T-helper 9 cell (primary cell): ENCODE data around the gene AGRP.
"Not testable (repeated sequence)": the region's sequence is repeated elsewhere in the genome, so short reads cannot be mapped to it uniquely, and the experiment has no call there.

ENCODE experiments used
- DNase-seq: peaks from one replicate; pipeline ENCODE4 v3.0.0-alpha.2; 2020
- total RNA-seq, 2 donors: gene quantifications; one replicate each; lab custom pipeline; 2026; lab: John Stamatoyannopoulos, UW

Gene AGRP, protein sequence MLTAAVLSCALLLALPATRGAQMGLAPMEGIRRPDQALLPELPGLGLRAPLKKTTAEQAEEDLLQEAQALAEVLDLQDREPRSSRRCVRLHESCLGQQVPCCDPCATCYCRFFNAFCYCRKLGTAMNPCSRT
- total RNA-seq: 0 reads per million in 2 donors

DNA sequence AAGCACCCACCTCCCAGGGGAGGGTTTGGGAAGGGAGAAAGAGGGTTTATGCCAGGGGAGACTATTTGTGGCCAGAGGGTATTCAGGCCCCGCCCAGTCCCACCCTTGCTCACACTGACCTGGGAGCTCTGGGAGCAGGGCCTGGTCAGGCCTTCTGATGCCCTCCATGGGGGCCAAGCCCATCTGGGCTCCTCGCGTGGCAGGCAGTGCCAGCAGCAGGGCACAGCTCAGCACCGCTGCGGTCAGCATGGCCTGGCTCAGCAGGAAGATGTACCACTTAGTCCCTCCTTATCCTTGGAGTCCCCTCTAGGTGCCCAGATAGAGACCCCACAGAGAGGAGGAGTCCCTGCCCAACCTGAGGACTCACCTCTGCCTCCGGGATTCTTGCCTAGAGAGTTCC, at the start of gene AGRP:
TSS of gene AGRP (minus strand) at position 398 of the 400 bp plus-strand sequence. CDS start at position 249, 149 bp downstream.
- no peak for DNase-seq

DNA sequence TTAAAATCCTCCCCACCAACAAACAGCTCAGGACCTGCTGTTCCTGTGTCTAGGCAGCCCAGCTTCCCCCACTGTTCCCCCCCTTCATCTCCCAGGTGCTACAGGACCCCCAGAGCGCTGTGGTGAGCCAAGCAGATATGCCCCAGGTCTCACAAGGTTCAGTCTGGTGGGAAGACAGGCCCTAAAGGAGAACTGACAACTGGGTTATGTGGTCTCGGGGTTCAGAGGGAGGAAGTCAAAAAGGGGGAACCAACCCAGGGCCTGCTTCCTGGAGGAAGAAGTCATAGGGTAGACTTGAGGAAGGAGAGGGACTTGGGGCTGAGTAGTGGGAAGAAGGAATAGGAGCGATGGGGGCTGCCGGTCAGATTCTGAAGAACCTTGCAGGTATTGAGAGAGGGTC, 47.9 kb upstream of the AGRP start:
- DNase-seq: no peak

DNA sequence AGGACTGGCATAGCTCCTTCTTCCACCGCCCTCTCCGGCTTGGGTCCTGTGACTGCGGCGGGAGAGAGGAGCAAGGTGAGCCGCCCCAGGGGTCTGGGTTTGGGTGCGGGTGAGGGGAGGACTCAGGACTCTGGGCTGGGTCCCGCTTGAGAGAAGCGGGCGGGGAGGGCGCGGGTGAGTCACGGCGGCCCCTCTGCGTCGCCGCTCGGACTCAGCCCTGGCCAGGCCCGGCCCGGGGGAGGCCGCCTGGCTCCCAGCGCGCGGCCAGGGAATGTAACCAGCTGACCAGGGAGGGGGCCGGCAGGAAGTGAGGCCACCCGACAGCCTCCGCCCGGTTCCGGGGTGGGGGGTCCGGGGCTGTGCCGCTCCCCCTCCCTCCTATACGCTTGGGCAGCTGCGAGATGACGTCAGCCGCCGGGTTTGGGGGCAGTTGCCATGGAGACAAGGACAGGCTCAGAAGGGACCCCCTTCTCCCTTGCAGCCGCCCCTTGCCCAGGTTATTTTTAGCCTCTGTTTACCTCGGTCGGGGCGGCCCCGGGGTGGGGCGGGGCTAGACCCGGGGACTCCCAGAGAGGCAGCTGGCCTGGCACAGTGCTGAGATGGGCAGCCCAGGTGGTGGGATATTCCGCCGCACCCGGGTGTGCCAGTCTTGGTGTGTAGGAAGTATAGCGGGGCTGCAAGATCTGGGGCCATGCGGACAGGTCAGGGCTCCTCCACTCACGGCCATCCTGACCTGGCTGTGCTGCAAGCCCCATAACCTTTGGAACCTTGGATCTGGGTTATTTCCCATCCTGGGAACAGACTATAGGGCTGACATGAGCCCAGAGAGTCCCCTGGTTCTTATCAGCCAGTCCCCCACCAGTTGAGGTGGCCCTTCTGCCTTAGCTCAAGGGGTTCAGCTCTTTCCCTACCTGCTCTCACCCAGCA, 46.9 kb upstream of the AGRP start:
- no peak for DNase-seq

DNA sequence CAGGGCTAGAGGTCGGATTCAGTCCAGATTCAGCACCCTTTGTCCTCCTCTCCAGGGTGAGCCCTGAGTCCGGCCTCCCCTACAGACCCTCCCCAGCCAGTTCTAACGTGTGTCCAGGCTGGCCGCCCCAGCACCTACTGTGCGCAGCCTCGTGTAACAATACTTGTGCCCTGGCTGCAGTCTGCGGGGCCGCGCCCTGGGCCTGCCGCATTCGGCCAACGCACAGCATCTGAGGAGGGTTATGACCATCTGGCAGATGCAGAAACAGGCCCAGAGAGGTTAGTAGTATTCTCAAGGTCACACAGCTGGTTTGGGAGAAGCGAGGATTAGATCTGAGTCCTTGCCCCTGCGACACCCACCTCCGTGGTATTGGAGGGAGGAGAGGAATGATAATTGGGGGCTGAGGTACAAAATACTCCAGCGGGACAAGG, 46.2 kb upstream of the AGRP start:
- no peak for DNase-seq

DNA sequence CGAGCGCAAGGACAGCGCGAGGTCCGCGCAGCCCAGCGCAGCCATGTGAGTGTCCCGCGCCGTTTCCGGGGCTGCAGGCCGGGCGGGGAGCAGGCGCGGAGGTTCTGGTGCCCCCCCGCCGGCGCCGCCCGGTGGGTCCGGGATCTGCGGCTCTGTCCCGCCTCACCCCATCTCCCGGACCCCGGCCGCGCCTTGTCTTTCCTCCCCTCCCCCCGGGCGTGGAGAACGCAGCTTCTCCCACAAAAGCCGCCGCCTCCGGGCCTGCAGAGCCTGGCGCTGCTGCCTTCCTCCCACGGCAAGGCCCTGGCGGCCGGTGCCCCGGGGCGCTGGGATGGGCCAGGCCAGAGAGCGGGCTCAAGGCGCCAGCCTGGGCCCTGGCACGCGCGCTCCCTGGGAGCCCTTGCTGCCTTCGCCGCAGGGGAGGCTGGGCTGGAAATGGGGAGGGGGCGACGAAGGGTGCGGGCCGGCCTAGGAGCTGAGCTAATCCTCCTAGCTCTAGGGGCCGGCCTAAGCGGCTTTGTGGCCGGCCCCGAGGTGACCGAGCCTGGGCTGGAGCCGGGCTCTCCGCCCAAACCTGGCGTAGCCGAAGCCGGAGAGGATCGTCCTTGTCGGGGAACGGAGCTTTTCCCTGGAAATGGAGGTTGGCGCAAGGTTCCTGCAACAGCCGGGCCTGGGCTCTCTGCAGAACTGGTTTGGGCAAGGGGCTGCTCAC, 45.7 kb upstream of the AGRP start:
- DNase-seq: no peak

DNA sequence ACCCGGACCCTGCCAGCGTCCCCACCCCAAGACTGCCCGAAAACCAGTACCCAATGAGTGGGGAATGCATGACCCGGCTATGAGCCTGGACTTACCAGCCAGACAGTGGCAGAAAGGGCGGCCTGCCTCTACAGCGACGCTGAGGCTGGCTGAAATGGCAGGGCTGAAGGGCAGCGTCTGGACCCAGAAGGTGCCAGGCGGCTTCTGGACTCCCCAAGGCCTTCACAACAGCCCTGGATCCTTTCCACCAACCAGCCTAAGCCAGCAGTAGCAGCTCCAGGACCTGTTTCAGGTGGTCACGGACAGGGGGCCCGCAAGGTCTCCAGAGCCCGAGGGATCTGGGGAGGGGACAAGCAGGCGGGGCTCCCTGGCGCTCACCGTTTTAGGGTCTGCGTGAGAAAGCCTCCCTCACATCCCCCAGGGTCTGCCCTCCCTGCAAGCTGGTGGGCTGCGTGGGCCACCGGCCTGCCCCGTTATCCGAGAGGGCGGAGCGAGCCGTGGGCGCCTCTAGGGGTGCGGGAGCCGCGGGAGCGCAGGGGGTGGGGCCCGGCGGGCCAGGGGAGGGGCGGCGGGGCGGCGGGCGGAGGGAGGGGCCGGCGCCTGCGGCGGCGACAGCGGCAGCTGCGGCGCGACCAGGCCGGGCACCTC, 45.0 kb upstream of the AGRP start, which contains the start of gene RIPOR1:
TSS of gene RIPOR1 (plus strand) at position 608 of the 648 bp plus-strand sequence. CDS start 9,618 bp downstream, outside the sequence.
- peak; percentile 50 for DNase-seq

DNA sequence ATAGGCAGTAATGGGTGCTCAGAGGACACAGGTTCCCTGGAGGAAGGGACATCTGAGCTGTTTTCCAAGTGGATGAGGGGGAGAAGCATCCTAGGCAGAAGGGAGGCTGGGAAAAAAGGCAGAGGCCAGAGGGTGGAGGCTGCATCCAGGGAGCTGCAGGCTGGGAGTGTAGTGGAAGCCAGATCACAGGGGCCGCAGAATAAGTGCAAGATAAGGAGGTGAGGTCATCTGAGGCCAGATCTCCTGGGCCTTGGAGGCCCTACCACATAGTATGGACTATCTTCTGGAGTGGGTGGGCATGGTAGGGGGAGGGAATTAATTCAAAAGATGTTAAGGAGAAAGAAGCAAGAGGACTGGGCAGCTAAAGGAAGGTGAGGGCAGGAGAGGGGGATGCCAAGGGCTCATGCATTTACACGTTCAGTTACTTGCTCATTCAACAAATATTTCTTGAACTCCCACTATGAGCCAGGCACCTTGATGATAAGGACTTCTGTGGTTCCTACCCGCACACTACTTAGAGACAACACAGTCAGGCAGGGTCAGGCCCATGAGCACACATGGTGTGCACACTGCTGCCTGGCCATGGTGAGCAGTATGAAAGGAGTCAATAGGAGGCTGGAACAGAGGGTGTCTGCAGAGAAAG, 42.9 kb upstream of the AGRP start:
- DNase-seq: no peak

DNA sequence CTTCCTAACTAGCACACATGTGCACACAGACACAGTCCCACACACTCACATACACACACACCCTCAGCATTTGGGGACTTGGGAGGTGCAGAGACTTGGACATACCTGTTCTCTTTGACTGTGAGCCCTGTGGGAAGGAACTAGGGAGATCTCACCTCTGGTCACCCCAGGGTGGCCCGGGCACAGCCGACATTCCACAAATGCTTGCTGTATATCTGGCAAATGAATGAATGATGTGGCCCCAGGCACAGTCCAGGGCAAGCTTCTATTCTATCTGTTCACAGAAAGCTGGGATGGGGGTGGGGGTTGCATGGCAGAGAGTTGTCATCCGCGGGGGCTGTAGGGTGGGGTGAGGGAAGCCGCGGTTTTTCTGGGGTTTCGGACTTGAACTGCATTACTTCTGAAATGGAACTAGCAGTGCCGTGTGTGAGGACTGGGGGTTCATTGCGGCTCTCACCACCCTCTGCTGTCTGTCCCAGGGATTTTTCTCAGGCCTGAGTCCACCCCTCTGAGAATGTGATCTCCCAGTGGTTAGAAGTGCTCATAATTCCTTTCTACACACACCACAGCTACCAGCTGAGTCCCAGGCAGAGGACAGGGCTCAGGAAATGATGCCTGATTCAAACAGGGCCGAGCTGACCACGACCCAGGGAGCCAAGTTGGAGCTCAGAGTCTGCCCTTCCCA, 42.0 kb upstream of the AGRP start:
- DNase-seq: no peak

DNA sequence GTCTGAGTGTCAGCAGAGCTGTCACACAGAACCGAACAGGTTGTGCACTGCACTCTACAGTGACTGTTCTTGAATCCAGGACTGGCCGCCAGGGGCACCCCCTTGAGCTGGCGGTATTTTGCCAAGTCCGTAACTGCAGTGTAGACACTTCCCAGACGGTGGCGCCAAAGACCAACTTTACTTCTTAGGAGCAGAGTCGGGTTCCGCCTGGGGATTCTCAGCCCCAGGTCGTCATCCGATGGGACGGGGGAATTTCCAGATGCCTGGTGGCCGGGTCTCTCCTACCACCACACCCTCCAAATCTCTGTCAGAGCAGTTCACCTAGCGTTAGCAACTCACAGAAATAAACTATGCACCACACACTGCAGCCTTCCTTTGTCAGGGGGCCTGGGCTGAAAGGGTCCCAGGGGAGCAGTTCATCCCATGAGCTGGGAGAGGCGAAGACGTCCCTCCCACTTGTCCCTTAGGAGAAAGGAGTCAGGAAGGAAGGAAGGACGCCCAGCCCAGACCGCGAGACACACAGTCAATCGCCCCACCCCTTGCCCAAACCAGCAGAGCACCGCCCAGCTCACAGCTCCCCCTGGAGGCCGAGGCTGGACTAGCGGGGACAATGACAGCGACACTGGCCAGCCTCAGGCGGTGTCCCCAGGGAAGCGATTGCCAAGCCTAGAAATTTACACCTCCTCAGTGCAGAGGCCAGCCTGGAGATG, 37.9 kb upstream of the AGRP start:
- DNase-seq: peak; percentile 99

DNA sequence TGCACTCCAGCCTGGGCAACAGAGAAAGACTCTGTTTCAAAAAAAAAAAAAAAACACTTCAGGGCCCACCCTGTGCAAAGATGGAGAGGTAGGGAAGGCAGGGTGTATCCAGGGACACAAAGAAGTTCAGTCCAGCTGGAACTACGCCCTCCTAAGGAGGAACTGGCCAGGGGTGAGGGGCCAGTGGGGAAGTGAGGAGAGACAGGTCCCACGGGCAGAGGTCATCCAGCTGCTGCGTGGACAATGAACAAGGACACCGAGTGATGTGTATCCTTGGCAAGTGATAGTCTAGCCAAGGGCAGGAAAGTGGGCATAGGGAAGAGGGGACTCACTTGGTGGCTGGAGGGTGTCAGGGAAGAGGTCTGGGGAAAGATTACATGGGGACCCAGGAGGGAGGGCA, 35.9 kb upstream of the AGRP start:
- no peak for DNase-seq

DNA sequence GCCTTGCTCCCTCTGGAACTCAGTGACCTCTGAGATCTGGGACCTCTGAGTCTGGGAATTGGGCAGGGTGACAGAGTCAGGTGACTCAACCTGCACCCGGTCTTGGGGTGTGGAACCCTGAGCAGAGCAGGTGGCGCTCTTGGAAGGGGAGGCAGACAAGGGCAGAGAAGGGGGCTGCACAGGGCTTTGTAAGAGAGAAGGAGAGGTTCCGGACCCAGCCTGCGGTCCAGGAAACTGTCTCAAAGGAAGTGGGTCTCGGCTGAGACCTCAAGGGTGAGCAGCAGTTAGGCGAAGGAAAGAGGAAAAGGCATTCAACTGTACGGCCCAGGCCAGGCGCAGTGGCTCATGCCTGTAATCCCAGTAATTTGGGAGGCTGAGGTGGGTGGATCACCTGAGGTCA, 35.3 kb upstream of the AGRP start:
- DNase-seq: no peak

DNA sequence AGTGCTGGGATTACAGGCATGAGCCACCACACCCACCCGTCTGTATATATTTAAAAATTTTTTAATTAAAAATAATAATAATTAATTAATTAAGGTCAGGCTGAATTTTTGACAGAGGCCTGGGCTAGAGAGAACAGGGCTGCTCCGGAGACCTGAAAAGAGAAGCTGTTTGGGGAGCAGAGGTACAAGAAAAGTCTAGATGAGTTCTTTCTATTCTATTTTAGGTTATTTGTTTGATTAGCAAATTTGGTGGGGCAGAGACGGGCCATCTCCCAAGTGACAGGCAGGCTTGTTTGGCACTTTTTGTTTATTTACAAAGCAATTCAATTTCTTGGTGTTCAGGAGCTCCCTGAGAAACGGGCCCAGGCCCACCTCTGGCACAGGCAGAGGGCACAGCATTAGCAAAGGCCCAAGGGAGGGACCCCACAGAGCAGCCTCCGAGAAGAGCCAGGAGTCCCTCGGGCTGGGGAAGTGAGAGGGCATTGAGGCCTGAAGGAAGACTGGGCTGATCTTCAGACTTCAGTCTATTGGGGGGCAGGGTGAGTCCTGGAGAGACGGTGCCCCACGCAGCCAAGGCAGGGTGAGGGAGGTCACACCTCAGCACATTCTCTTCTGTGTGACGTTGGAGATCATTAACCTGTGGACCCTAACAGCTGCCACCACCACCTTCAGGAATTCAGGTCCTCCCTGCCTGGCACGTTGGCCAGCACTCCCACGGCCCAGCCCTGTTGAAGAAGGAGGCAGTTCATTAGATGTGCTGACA, 34.5 kb upstream of the AGRP start:
- DNase-seq: no peak

DNA sequence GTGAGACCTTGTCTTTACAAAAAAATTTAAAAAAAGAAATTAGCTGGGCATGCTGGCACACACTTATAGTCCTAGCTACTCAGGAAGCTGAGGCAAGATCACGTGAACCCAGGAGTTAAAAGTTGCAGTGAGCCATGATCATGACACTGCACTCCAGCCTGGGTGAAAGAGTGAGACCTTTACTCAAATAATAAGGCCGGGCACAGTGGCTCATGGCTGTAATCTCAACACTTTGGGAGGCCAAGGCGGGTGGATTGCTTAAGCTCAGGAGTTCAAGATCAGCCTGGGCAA, 33.8 kb upstream of the AGRP start:
- DNase-seq: no peak

DNA sequence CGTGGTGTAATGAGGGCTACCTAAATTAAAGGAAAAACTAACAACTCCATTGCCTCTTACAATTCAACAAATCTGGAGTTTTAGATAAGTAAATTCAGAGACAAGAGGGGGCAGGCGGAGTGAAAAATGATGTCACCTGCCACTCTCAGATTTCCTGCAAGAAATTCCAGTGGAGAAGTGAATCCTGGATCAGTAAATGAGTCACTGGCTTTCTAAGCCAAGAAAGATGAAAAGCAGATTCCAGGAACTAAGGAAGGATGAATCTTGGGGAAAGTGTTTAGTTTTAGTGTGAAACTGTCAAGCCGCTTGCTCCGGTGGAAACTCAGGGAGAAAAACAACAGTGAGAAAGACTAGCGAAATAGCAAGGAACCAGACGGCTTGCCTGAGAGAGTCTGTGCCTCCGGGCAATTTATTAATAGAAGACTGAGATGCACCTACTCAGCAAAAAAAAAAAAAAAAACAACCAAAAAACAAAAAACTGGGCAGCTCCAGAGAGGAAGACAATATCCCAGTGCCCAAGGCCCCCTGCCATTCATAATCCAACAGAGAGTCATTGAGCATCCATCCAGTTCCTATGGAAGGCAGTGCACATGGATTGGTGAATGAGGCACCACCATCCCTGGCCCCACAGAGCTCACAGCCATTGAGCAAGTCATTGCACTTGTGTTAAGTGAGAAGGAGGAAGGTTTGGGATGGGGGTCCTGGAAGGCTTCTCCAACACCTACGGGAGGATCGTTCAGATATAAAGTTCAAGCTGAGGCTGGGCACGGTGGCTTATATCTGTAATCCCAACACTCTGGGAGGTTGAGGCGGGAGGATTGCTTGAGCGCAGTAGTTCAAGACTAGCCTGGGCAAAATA, 33.2 kb upstream of the AGRP start:
- no peak for DNase-seq

DNA sequence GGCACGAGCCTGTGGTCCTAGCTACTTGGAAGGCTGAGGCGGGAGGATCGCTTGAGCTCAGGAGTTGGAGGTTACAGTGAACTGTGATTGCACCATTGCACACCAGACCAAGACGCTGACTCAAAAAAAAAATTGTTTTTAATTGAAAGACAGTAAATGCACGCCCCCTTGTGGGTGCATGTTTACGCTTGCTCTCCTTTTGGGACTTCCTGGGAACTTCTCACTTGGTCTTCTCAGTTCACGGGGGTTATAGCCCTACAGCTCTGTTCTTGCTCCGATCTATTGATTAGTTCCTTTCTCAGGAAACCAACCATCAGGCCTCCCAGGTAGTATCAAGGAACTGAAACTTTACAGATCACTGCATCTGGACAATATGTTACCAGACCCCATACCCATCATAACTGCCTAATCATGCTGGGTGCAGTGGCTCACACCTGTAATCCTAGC, 31.1 kb upstream of the AGRP start:
- peak; percentile 76 for DNase-seq

DNA sequence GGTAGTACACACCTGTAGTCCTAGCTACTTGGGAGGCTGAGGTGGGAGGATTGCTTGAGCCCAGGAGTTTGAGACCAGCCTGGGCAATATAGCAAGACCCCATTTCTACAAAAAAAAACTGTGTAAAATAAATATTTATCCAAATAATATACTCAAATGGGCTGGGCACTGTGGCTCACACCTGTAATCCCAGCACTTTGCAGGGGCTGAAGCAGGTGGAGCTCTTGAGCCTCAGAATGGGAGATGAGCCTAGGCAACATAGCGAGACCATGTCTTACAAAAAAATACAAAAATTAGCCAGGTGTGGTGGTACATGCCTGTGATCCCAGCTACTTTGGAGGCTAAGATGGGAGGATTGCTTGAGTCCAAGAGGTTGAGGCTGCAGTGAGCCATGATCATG, 30.5 kb upstream of the AGRP start:
- not testable (repeated sequence) for DNase-seq

DNA sequence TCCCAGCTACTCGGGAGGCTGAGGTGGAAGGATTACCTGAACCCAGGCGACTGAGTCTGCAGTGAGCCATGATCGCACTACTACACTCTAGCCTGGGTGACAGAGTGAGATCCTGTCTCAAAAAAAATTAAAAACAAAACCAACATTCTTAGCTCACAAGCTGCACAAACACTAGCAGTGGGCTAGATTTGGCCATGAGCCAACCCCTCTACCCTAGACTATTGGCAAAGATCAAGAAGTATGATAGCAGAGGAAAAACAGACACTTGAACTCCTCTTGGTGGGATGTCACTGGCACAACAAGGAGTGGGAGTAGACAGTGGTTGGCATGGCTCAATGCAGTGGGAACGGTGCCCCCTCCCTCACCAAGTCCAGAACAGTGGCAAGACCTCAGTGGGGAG, 25.7 kb upstream of the AGRP start:
- DNase-seq: no peak

DNA sequence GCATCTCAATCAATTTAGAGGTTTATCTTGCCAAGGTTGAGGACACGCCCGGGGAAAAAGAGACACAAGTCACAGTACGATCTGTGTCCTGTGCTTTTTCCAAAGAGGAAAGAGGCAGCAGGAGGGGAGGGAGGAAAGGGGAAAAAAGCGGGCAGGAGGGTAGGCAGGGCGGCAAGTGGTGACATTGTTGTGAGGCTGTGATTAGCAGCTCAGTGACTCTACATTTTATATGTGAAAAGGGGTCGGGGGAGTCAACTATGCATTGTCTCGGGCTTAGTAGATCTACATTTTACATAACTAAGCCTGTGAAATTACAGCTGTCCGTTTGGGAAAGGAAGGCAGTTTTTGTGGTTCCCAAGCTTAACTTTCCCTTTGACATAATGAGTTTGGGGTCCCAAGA, 23.1 kb upstream of the AGRP start:
- no peak for DNase-seq
